HepG2 (cell line): ENCODE results near the gene HSPA1A. TPM values are rescaled to one million over a fixed set of nuclear protein-coding genes. Genes with fewer than 3 reads are reported as not detected.

ENCODE experiments used
- ADNP ChIP-seq: sonication (generic); formaldehyde crosslinking; IDR thresholded peaks from 2 replicates; pipeline ENCODE4 v1.4.0; 2020; ENCODE audit warnings: missing genetic modification reagents
- AKAP8 ChIP-seq: sonication (generic); formaldehyde crosslinking; IDR thresholded peaks from 2 replicates; pipeline ENCODE4 v1.5.1; 2020; ENCODE audit warnings: mild to moderate bottlenecking, missing genetic modification reagents
- ARHGAP35 ChIP-seq: sonication (generic); formaldehyde crosslinking; IDR thresholded peaks from 2 replicates; pipeline ENCODE4 v1.9.0; 2022; ENCODE audit warnings: mild to moderate bottlenecking, inconsistent platforms, moderate library complexity, missing genetic modification reagents, borderline replicate concordance
- ATRX ChIP-seq: sonication (generic); formaldehyde crosslinking; IDR thresholded peaks from 2 replicates; pipeline ENCODE4 v1.4.0; 2020; ENCODE audit warnings: missing genetic modification reagents, borderline replicate concordance
- GATAD1 ChIP-seq: IDR thresholded peaks from 2 replicates; pipeline ENCODE4 v1.6.1; 2016; ENCODE audit warnings: missing genetic modification reagents, missing compliant biosample characterization
- HOXD1 ChIP-seq: sonication (generic); formaldehyde crosslinking; IDR thresholded peaks from 2 replicates; pipeline ENCODE4 v1.5.0; 2020; ENCODE audit warnings: missing genetic modification reagents
- KDM1A ChIP-seq: IDR thresholded peaks from 2 replicates; pipeline ENCODE4 v1.6.1; 2016; ENCODE audit warnings: missing compliant biosample characterization
- KLF13 ChIP-seq: sonication (generic); formaldehyde crosslinking; IDR thresholded peaks from 2 replicates; pipeline ENCODE4 v1.4.0; 2020; ENCODE audit warnings: mild to moderate bottlenecking, missing genetic modification reagents
- NFIC ChIP-seq: IDR thresholded peaks from 2 replicates; pipeline ENCODE4 v1.6.1; 2012; ENCODE audit warnings: mild to moderate bottlenecking, low read length, inconsistent platforms
- POLR2AphosphoS2 ChIP-seq: IDR thresholded peaks from 2 replicates; pipeline ENCODE4 v1.6.1; 2011; ENCODE audit warnings: low read depth, low read length, improper control_type of control experiment
- RBFOX2 ChIP-seq: fragments of 200-400 bp; formaldehyde crosslinking; IDR thresholded peaks from 2 replicates; pipeline ENCODE4 v1.6.1; 2017; ENCODE audit warnings: low read depth, mild to moderate bottlenecking, low read length
- TCF7 ChIP-seq: sonication (generic); IDR thresholded peaks from 2 replicates; pipeline ENCODE4 v1.6.1; 2016; ENCODE audit warnings: antibody characterized with exemption, low read depth
- TRIM22 ChIP-seq: fragments of 450-650 bp; IDR thresholded peaks from 2 replicates; pipeline ENCODE4 v1.6.1; 2017
- U2AF1 ChIP-seq: fragments of 200-400 bp; formaldehyde crosslinking; optimal IDR thresholded peaks from 2 replicates; pipeline ENCODE3; 2017; ENCODE audit warnings: mild to moderate bottlenecking, low read depth, low read length
- ZBTB3 ChIP-seq: sonication (generic); formaldehyde crosslinking; IDR thresholded peaks from 2 replicates; pipeline ENCODE4 v1.4.0; 2020; ENCODE audit warnings: low read depth, mild to moderate bottlenecking, moderate library complexity, missing genetic modification reagents, borderline replicate concordance
- ZNF350 ChIP-seq: sonication (generic); formaldehyde crosslinking; IDR thresholded peaks from 2 replicates; pipeline ENCODE4 v1.4.0; 2020; ENCODE audit warnings: mild to moderate bottlenecking, low read depth, missing genetic modification reagents, borderline replicate concordance
- ZNF713 ChIP-seq: sonication (generic); formaldehyde crosslinking; IDR thresholded peaks from 2 replicates; pipeline ENCODE4 v1.4.0; 2020; ENCODE audit warnings: mild to moderate bottlenecking, missing genetic modification reagents
- ZNF776 ChIP-seq: sonication (generic); formaldehyde crosslinking; IDR thresholded peaks from 2 replicates; pipeline ENCODE4 v1.4.0; 2020; ENCODE audit warnings: mild to moderate bottlenecking, missing genetic modification reagents
- polyA plus RNA-seq, 8 experiments: library from polyadenylated mRNA; depleted of rRNA in 3 of 8; stranded (reverse) in 7 of 8; unstranded in 1 of 8; fragments of >200 nt; fragmentation: Illumina TruSeq in 4 of 8; extraction: Trizol in 4 of 8; gene quantifications; 2 replicates each; pipeline versions ENCODE4 v1.2.1 to v1.2.3, GENCODE V29; 2011 to 2016; ENCODE audit warnings: low read depth in 4 of 8, missing spikeins in 1 of 8, mixed read lengths in 1 of 8; ENCODE audit not compliant: insufficient read depth in 1 of 8
- total RNA-seq, 5 experiments: library from RNA; depleted of rRNA; stranded (reverse); fragments of >200 nt; fragmentation: Illumina TruSeq; extraction: Trizol; gene quantifications; 2 replicates each; pipeline ENCODE4 v1.2.3, GENCODE V29; 2016; ENCODE audit warnings: low read depth in 1 of 5
- TF ChIP-seq, protein P1 (sequence below): IDR thresholded peaks from 2 replicates; pipeline ENCODE4 v1.6.1; 2012; ENCODE audit warnings: low read length, improper control_type of control experiment
- TF ChIP-seq, protein P2 (sequence below): sonication (generic); formaldehyde crosslinking; IDR thresholded peaks from 2 replicates; pipeline ENCODE4 v1.5.0; 2020; ENCODE audit warnings: missing genetic modification reagents, mild to moderate bottlenecking, borderline replicate concordance
- TF ChIP-seq, protein P3 (sequence below): IDR thresholded peaks from 2 replicates; pipeline ENCODE4 v1.6.1; 2016; ENCODE audit warnings: missing genetic modification reagents, missing compliant biosample characterization
- TF ChIP-seq, protein P4 (sequence below): sonication (generic); formaldehyde crosslinking; IDR thresholded peaks from 2 replicates; pipeline ENCODE4 v1.5.0; 2020; ENCODE audit warnings: mild to moderate bottlenecking, missing genetic modification reagents

Gene HSPA1A
- total and polyA plus RNA-seq, 2 of the 13 experiments (the other 11 are each of a cell fraction or from before 2014, with no cell fraction given): 44.5 to 85.0 TPM

GRCh38 chr6:31822036-31822821 is 6.9 kb downstream of the HSPA1A start (continued):
- TF ChIP-seq, protein P1, sequence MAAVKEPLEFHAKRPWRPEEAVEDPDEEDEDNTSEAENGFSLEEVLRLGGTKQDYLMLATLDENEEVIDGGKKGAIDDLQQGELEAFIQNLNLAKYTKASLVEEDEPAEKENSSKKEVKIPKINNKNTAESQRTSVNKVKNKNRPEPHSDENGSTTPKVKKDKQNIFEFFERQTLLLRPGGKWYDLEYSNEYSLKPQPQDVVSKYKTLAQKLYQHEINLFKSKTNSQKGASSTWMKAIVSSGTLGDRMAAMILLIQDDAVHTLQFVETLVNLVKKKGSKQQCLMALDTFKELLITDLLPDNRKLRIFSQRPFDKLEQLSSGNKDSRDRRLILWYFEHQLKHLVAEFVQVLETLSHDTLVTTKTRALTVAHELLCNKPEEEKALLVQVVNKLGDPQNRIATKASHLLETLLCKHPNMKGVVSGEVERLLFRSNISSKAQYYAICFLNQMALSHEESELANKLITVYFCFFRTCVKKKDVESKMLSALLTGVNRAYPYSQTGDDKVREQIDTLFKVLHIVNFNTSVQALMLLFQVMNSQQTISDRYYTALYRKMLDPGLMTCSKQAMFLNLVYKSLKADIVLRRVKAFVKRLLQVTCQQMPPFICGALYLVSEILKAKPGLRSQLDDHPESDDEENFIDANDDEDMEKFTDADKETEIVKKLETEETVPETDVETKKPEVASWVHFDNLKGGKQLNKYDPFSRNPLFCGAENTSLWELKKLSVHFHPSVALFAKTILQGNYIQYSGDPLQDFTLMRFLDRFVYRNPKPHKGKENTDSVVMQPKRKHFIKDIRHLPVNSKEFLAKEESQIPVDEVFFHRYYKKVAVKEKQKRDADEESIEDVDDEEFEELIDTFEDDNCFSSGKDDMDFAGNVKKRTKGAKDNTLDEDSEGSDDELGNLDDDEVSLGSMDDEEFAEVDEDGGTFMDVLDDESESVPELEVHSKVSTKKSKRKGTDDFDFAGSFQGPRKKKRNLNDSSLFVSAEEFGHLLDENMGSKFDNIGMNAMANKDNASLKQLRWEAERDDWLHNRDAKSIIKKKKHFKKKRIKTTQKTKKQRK: no peak
- TF ChIP-seq ZNF713 (CRISPR knock-in tag) (no peak), HOXD1 (no peak), ATRX (no peak), KLF13 (CRISPR knock-in tag) (no peak), ADNP (CRISPR knock-in tag) (no peak), POLR2AphosphoS2 (no peak), GATAD1 (no peak), KDM1A (CRISPR knock-in tag) (no peak), ARHGAP35 (CRISPR knock-in tag) (no peak), AKAP8 (CRISPR knock-in tag) (no peak), NFIC (no peak), ZNF776 (CRISPR knock-in tag) (no peak), RBFOX2 (no peak; the same call in 1 of the 2 replicates), TRIM22 (no peak), U2AF1 (no peak), TCF7 (no peak), ZNF350 (CRISPR knock-in tag) (0 out of 2 replicates have a peak, but pooled peaks have one; percentile 53), ZBTB3 (CRISPR knock-in tag) (no peak)
- TF ChIP-seq, protein P2, sequence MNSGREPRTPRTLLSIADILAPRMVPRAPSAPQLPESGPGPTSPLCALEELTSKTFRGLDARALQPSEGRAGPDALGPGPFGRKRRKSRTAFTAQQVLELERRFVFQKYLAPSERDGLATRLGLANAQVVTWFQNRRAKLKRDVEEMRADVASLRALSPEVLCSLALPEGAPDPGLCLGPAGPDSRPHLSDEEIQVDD (CRISPR knock-in tag): no peak
- TF ChIP-seq, protein P3, sequence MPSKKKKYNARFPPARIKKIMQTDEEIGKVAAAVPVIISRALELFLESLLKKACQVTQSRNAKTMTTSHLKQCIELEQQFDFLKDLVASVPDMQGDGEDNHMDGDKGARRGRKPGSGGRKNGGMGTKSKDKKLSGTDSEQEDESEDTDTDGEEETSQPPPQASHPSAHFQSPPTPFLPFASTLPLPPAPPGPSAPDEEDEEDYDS: no peak
- TF ChIP-seq, protein P4, sequence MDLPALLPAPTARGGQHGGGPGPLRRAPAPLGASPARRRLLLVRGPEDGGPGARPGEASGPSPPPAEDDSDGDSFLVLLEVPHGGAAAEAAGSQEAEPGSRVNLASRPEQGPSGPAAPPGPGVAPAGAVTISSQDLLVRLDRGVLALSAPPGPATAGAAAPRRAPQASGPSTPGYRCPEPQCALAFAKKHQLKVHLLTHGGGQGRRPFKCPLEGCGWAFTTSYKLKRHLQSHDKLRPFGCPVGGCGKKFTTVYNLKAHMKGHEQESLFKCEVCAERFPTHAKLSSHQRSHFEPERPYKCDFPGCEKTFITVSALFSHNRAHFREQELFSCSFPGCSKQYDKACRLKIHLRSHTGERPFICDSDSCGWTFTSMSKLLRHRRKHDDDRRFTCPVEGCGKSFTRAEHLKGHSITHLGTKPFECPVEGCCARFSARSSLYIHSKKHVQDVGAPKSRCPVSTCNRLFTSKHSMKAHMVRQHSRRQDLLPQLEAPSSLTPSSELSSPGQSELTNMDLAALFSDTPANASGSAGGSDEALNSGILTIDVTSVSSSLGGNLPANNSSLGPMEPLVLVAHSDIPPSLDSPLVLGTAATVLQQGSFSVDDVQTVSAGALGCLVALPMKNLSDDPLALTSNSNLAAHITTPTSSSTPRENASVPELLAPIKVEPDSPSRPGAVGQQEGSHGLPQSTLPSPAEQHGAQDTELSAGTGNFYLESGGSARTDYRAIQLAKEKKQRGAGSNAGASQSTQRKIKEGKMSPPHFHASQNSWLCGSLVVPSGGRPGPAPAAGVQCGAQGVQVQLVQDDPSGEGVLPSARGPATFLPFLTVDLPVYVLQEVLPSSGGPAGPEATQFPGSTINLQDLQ (CRISPR knock-in tag): no peak
